ENCODE data around the gene FAM76A. TPM values are rescaled to one million over a fixed set of nuclear protein-coding genes. Genes with fewer than 3 reads are reported as not detected.

Gene FAM76A
- total and polyA plus RNA-seq, 9 of the 15 experiments (the other 6 are each of a cell fraction or from before 2014, with no cell fraction given) = 9.5 to 14.6 (median 11.4) TPM

- TF ChIP-seq ZNF696 (CRISPR knock-in tag; conservative IDR thresholded peaks at IDR 0.05) = no peak
- no peak for TF ChIP-seq SMAD2 (IDR thresholded peaks at IDR 0.05; ENCODE audit: low read depth, low read length)
- no peak for TF ChIP-seq ZFP36 (IDR thresholded peaks at IDR 0.05; ENCODE audit: low read depth, low read length, partially characterized antibody)
- peak; percentile 82 for TF ChIP-seq POLR2AphosphoS5 (IDR thresholded peaks at IDR 0.05; ENCODE audit: control insufficient read depth, insufficient read depth, low read depth, low read length)
- TF ChIP-seq TFAM (CRISPR knock-in tag; conservative IDR thresholded peaks at IDR 0.05) = no peak
- peak; percentile 82 for TF ChIP-seq CREB1 (IDR thresholded peaks at IDR 0.05)
- peak; percentile 86 for TF ChIP-seq CREB1 (CRISPR knock-in tag; IDR thresholded peaks at IDR 0.05)
- peak; percentile 64; the same call in 1 of the 2 replicates for TF ChIP-seq FOXK1 (CRISPR knock-in tag; IDR thresholded peaks at IDR 0.05; ENCODE audit: borderline replicate concordance)
- TF ChIP-seq SMAD1 (IDR thresholded peaks at IDR 0.05; ENCODE audit: low read depth, low read length, partially characterized antibody) = peak; percentile 47
- TF ChIP-seq GABPB2 (CRISPR knock-in tag; conservative IDR thresholded peaks at IDR 0.05) = no peak
- 0 out of 2 replicates have a peak, but pooled peaks have one; percentile 3 for TF ChIP-seq EP300 (IDR thresholded peaks at IDR 0.05; ENCODE audit: low read length)
- TF ChIP-seq CAMTA2 (CRISPR knock-in tag; conservative IDR thresholded peaks at IDR 0.05) = no peak
- TF ChIP-seq TFE3 (CRISPR knock-in tag; IDR thresholded peaks at IDR 0.05) = no peak; the same call in 1 of the 2 replicates
- no peak for TF ChIP-seq CEBPZ (IDR thresholded peaks at IDR 0.05; ENCODE audit: borderline replicate concordance, low read depth, low read length)
- TF ChIP-seq NKRF (IDR thresholded peaks at IDR 0.05; ENCODE audit: borderline replicate concordance) = peak; percentile 90
- TF ChIP-seq HNRNPUL1 (IDR thresholded peaks at IDR 0.05; ENCODE audit: low read length) = no peak
- no peak for TF ChIP-seq ZNF699 (CRISPR knock-in tag; IDR thresholded peaks at IDR 0.05; ENCODE audit: insufficient replicate concordance)
- no peak for TF ChIP-seq HINFP (tag; conservative IDR thresholded peaks at IDR 0.05; ENCODE audit: low read depth)
- TF ChIP-seq CXXC5 (CRISPR knock-in tag; IDR thresholded peaks at IDR 0.05) = peak; percentile 93
Observed at GRCh38 chr1:27772932-27773825, 47.4 kb downstream of the FAM76A start, which contains the start of gene STX12 (continued).

Measured in K562 (cell line).